GM12872 (cell line): ENCODE results near the gene MRFAP1L1.

ENCODE experiments used
- CTCF ChIP-seq: IDR thresholded peaks from 3 replicates; pipeline ENCODE4 v1.5.1; 2011; ENCODE audit warnings: low read depth, mild to moderate bottlenecking, low read length, moderate library complexity; ENCODE audit not compliant: insufficient read depth

The MRFAP1L1 gene

GRCh38 chr4:6680372-6681034 is 29.2 kb downstream of the MRFAP1L1 start:
- peak; percentile 61 for TF ChIP-seq CTCF

- TF ChIP-seq CTCF = no peak
Measured at GRCh38 chr4:6676722-6677558, 32.7 kb downstream of the MRFAP1L1 start.

GRCh38 chr4:6674500-6675149 is 35.0 kb downstream of the MRFAP1L1 start:
- peak; percentile 68 for TF ChIP-seq CTCF

- TF ChIP-seq CTCF = no peak
Measured at GRCh38 chr4:6673660-6674499, 35.8 kb downstream of the MRFAP1L1 start.

- TF ChIP-seq CTCF = no peak
Measured at GRCh38 chr4:6672131-6672530, 37.5 kb downstream of the MRFAP1L1 start.

GRCh38 chr4:6671648-6672047 is 38.0 kb downstream of the MRFAP1L1 start:
- TF ChIP-seq CTCF = no peak
